ENCODE data around the gene TMUB1.
A peak's percentile ranks its signal among the peaks of the same experiment; 100 is the strongest.

TMUB1 gene, protein sequence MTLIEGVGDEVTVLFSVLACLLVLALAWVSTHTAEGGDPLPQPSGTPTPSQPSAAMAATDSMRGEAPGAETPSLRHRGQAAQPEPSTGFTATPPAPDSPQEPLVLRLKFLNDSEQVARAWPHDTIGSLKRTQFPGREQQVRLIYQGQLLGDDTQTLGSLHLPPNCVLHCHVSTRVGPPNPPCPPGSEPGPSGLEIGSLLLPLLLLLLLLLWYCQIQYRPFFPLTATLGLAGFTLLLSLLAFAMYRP

DNA sequence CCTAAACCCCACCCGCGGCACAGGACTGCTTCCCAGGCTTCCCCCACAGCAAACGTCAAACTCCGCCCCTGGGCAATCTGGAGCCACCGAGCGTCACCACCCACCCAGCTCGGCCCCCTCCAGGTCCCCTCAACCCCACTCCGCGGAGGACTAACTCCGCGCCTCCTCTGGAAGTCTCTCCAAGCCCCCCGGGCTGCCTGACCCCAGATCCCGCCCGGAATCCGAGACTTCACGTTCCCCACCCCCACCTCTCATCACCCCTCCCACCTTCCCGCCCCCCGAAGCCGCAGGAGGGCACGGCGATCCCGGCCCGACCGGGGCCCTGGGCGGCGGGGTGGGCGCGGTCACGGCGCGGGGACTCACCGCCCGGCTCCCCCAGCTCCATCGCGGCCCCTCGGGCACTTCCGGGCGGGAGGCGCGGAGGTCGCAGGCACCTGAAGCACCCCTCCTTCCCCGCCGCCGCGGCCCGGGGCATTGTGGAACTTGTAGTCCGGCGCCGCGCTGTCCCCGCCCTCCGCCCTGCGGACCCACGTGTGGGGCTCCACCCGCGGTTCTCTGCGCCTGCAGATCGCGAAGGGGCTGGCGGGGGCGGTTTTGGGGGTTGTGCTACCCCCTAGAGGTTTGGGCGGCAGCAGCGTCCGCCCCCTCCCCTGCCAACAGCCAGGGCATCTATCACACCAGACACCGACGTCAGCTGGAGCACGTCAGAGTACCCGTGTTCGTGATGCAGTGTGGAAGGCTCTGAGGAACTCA, at the start of gene TMUB1:
TMUB1 (minus strand) TSS at position 423 of the 753 bp plus-strand sequence. CDS start 930 bp downstream, outside the sequence.
- peak; percentile 93 for DNase-seq

DNA sequence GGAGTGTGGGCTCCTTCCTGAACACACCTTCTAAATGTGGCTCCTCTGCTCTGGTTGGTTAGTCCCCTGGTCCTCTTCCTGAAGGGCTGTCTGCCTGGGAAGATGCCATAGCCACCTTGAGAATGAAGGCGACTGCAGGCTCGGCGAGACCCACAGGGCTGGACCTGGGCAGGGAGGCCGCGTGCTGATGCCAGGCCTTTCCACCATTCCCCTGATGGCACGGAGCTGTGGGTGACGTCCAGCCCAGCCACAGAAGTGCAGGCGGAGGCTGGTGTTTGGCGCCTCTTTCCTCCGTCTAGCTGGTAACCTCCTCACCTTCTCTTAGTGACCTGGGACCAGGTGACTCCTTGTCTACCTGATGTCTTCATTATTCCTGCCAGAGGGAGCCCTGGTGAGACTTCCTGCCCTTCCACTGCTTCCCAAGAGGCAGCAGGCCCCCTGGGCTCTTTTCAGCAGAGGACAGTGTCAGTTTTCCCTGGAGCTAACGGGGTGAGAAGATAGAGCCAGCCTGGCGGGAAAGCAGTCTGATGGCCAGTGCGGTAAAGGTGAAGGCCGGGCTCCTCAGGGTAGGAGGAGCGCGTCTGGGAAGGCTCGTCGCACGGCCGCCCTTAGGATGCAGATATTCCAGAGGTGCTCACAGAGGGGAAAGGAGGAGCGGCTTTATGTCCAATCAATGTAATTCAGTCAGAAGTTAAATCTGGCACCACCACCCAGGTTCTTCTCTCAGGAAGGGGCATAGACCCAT, 49.3 kb upstream of the TMUB1 start:
- DNase-seq, result no peak

DNA sequence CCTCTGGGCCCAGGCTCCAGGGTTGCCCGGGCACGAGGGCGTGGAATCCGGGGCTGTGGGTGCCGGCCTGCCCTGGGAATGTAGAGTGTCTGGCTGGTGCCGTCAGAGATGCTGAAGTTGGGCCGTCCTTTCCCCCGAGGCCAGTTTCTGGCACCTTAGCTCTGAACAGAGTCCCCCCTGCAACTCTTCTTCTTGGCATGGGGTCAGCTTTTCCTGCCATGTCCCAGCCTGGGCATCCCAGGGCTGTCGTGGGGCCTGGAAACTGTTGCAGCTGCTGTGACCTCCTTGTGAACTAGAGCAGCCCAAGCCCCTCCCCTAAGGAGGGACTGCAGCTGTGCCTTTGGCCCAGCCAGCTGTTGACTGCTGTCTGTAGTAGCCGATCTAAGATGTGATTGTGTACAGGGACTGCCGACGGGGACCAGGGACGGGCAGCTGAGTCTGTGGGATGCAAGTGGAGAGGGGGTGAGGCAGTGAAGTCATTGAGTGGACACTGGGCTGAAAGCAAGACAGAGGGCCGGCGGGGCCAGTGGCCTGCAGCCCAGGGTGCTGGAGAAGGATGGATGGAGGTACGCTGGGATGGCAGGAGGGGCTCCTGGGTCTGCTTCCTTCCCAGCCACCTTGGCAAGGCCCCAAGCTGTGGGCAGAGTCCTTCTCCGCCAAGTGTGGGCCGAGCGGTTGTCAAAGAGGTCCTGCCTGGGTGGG, 48.5 kb upstream of the TMUB1 start:
- no peak for DNase-seq

DNA sequence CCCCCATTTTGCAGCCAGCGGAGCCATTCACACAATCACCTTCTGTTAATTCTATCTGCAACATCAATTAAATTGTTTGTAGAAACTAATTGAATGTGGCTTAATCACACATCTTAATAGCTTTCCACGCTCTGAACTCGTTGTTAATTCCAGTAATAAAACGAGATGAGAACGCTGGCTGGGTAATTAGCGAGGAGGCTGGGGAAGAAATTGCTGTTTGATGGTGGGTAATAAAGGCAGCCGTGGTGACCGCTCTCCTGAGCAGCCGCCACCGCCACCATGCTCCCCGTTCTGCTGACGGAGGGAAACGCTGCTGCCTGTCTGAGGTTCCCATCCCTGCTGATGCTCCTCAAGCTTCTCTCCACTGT, 47.9 kb upstream of the TMUB1 start:
- DNase-seq, result no peak

DNA sequence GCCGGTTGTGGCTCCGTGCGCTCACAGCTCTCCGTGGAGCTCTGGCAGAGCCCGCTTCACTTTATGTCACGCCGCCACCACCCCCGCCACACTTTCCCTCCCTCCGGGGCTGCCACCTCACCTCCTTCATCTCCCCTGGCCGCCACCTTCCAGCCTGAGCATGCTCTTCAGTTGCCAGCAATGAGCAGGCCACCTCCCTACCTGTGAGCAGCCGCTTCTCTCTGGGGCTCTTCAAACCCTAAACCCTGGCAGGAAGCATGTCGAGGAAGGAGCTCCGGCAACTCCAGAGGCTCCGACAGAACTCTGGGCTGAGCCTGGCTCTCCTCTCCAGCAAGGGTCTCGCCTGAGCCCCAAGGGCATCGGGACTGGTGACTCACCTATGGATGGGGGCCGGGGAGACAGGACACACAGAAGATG, 47.5 kb upstream of the TMUB1 start:
- no peak for DNase-seq

DNA sequence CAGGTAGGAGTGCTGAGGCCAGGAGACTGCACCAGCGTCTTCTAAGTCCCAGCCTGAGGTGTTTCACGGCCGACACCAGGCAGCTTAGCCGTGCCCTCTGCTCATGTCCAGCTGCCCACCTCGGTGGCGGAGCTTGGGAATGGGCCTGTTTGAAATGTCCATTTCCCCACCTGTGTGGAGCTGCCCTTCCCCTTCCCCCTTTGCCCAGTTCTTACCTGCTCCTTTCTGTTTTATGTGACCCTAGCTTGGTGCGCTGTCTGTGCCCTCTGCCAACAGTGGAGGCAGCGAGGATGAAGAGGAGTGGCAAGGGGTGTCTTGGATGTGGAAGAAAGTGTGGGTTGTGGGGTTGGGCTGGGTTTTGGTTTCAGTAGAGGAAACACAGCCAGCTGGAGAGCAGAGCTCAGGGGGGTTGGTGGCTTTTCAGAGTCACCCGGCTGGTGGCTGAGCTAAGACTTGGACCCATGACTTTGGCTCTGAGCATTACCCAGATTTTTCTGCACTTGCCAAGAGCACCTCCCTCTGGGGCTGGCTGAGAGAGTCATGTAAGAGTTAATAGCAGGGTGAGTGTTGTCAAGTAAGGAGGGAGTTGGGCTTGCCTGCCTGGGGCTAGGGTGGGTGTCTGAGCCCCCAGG, 46.8 kb upstream of the TMUB1 start:
- DNase-seq, result no peak

DNA sequence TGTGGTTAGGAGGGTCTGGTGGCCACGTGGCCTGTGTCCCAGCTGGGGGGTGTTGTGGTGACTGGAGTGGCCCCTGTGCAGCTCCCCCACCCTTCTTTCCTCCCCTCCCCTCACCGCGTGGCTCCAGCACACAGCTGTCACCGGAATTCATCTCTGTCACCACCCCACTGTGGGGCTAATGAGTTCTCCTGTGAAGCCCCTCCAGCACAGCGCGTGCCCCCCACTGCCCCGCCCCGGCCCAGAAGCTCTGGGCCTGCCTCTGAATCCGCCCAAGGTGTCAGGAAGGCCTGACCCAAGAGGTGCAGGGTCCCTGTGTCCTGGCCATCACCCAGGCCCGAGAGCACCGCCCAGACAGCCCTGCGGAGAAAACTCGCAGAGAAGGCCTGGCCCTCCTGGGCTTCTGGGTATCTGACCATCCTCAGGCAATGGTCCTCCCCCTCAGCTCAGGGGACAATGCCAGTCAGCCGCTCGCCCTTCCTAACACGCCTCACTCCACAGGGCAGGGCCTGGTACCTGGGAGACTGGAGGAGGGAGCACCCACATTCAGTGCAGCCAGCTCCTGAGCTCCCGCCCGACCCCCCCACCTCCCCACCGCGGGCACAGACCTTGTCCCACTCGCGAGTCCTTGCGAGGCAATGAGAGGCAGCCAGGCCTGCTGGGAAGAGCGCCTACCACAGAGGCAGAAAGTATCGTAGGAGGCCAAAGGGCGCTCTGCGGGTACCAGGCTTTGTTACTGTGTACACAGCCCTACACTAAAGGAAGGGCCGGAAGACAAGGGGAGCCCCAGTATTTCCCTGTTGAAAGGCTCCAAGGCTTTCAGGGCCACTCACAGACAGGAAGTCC, 46.0 kb upstream of the TMUB1 start:
- no peak for DNase-seq

DNA sequence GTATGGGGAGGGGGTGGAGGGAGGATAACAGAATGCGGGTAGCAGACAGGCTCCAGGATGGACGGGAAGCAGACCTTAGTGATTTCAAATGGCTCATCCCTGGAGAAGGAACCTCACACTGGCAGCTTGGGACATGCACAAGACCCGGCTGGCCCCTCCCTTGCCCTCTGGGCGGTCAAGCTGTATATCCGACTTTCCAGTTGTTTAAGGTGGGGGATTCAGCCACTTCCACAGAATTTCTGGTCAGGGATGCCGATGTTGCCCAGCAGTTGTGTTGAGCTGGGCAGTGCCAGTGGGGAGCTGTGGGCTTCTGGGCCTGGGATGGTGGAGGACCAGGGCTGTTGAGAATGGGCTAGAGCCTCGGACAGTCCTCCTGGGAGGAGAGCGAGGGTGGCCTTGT, 45.4 kb upstream of the TMUB1 start:
- DNase-seq, result no peak

DNA sequence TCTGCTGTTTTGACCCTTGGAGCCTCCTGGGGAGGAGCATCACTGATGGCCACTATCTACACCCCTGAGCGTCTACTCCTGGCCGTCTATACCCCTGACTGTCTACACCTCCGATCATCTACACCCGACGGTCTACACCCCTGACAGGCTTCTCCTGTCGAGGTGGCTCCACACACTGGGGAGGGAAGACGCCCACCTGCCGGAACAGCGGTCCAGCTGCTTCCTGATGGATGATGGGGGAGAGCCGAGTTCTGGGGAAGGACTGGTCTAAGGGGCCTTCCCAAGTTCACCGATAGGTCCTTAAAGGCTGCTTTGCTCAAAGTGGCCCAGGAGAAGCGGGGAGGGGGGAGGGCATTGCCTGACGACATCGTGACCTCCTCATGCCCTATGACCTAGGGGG, 44.9 kb upstream of the TMUB1 start:
- no peak for DNase-seq

DNA sequence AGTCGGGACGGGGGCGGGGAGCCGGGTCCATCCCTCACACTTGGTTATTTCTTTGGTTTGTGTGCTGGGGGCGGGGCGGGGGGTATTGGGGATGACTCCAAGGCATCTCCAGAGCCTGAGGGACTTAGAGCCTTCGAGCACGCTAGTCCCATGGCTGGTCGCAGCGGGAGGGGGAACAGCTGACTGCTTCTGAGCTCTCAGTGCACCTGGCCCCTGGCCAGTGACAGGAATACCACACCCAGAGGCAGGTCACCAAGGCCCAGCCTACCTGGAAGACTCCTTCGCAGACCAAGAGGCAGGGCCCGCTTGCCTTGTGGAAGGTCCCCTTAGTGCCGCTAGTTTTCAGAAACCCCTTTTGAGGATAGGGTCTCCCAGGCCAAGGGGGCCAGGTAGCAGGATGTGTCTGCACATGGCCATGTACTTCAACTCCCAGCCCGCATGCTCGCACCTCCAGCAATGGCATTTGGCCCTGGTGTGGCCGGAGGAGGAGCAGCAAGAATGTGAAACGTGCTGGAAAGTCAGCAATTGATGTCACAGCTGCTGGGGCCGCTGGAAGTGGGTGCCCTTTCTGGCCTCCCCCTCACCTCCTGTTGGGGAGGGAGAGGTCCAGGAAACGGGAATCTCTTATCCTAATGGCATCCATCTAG, 43.3 kb upstream of the TMUB1 start:
- no peak for DNase-seq

DNA sequence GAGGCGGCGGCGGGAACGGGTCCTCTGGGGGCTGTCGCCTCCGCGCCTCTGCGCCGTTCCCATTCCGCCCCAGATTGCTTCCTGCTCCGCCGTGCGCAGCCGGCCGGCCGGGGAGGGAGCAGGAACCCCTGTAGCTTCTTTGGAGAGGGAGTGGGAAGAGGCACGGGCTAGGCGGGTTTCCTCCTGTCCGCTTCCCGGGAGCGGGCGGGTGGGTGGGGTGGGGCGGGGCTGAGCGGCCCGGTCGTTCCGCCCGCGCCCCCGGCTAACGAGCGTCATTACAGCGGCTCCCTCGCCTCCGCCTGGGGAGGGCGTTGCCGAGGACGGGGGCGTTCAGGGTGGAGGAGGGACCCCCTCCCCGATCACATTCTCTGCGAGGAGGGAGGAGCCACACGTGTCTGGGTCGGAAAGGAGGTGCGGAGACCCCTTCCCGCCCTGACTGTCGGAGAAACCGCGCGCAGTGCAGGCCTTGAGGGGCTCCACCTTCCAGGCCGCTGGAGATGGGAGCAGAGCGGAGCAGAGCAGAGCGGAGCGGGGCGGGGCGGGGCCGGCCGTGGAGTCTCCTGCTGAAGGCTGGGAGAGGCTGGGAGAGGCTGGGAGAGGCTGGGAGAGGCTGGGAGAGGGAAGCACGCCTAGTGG, 42.7 kb upstream of the TMUB1 start:
- DNase-seq, result no peak

DNA sequence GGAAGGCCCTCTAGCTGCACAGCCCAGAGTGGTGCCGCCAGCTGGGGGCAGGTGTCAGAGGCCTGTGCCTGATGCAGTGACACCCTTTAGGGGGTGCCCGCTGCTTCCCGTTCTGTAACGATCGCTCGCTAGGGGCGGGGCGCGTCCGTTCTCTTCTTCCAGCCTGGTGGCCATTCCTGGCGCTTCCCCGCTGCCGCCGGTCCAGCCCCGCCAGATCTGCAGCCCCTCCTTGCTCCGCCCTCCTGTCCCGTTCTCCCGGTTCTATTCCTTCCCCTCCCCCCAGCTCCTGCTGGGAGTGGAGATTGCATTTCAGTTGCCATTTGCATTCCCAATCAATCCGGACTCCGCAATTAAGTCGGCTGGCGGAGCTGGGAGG, 42.2 kb upstream of the TMUB1 start:
- DNase-seq, result no peak

DNA sequence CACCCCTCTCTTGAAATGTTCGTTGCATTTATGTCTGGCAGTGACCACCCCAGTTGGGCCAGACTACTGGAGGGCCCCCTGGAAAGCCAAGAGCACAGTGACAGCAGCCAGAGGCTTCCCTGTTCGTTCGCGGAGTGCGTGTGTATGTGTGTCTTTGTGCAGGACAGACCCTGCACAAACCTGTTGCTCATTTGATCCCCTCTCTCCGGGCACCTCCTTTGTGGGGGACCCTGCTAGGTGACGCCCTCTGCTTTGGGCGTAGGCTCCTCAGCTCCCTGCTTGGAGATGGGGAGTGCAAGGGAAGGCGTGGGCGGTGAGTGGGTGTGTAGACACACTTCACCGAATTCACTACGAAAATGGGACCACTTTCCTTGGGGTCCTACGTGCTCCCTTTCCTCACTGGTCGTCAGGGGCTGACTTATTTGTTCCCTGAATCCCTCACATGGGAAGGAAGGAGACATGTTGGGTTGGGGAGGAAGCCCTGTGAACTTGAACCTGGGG, 41.7 kb upstream of the TMUB1 start:
- no peak for DNase-seq

DNA sequence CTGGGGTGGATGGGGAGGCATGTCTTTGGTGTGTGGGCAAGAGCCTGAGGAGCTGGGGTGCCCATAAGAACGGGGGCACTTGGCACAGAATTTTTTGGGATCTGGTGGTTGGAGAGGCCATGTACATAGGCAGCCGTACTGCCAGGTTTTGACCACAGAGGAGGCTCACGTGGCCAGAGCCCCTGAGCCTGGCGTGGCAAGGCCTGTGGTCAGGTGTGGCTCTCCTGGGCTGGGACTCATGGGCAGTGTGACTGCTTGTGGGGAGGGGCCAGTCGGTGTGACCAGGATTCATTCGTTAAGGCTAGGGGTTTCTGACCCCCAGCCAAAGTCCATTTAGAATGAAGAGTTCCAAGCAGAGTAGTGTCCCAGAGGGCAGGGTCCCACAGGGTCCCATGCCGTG, 41.2 kb upstream of the TMUB1 start:
- no peak for DNase-seq

DNA sequence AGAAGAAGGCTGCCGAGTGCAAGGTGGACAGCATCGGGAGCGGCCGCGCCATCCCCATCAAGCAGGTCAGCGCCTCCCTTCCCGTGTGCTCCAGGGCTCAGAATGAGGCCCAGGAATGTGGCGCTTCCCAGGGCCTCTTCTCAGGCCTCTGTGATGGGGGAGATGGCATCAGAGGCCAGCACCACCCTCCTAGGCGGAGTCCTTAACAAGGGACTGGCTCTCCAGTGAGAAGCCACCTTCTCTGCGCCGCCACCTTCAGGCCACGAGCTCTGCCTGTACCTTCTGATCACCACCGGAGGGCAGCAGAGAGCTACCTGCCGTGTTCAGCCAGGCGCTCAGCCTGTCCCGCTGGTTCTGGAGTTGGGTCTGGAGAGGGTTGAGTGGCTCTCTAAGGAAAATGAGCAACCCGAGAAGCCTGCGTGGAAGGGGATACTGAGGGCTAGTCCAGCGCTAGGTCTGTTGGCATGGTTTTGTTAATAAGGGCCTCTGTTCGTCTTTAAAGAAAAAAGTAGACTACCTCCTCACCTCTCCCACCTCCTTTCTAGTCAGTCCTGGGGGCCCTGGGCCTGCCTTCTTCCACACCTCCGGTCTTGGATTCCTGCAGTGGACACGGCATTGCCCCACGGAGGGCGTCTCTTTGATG, 40.6 kb upstream of the TMUB1 start:
- DNase-seq, result peak; percentile 93

DNA sequence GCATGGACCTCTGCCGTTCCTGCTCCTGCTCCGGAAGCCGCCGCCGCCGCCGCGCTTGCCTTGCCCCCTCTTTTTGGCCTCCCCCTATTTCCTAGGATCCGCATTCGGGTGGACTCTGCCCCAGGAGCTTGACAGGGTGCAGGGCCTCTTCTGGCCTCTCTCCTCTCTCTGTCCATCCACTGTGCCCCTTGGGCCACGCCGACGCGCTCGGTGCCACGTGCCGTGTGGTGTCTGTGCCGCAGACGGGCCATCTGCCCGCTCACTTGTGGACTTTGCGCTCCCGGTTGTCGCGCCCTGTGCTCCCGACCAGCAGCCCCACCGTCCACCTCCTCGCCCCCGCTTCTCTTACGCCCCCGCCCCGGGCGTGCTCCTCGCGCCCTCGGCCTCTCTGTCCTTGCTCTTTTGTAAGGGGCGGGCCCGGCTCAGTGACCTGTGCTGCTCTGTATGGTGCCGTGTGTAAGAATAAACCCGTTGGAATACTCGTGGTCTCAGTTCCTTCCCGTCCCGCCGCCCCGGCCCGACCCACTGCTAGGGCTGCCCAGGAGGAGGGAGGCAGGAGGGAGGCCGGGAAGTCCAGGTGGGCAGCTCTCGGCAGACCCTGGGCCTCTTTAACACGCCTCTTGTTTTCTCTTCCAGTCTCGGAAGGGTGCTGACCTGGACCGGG, 40.0 kb upstream of the TMUB1 start:
- DNase-seq, result no peak

DNA sequence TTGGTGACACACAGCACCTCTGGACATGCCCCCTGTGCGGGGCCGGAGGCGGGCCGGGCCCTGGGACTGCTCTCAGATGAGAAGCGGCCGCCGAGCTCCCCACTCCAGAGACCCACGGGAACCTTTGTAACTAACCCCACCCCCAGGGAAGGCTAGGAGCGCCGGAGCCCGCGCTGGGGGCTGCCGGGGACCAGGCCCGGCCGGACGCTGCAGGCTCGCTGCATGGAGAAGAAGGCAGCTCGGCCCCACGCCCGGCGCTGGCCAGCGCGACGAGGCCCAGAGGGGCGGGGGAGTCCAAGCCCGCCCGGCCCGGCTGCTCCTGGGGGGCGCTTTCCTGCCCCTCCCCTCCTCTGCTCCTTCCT, 39.5 kb upstream of the TMUB1 start:
- DNase-seq, result no peak

DNA sequence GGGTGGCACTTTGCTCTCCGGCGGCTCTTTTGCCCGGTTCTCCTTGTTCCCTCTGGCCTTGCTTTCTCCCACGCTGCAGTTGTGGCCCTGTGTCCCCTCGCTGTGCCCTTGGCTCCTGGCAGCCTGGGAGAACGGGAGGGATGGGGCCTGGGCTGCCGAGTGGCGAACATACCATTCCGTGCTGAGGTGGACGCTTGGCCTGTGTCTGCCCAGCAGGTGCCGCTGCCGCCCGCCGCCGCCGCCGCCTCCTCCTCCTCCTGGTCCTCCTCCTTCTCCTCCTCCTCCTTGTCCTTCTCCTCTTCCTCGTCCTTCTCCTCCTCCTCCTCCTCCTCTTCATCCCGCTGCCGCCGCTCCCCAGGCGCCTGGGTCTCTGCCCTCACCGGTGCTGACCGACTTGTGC, 39.0 kb upstream of the TMUB1 start:
- DNase-seq, result no peak

DNA sequence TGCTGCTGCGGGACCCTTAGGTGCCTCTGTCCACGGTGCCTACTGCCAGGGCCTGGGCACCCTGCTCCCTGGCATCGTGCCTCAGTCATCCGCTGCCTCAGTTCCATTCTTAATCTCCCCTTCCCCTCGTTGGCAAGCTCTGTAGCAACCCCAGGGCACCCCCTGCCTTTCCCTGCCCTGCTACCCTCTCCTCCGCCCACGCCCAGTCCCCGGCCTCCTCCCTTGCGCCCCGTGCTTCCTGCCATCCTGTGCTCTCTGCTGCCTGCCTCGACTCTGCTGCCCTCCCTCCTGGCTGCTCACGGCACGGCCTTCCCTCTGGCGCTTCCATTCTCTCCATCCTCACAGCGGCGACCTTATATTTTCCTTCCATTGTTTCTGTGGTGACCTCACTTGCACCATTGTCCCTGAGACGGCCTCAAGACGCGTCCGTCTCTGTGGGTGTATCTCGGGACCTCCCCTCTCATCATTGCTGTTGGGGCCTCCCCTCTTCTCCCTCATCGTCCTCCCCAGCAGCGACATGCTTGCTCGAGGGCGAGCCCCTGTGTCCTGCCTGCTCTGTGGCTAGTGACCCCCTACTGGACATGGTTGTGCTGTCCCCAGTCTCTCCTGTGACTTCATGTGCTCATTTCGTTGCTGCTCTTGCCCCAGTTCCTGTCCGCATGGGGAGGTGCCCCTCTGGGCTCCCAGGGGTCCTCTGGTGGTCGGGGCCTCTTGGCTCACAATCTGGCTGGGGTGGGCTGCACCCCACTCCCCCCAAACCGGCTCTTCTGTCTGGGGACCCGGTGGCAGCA, 38.3 kb upstream of the TMUB1 start:
- no peak for DNase-seq

All from activated CD8-positive, alpha-beta memory T cell treated with anti-CD3 and anti-CD28 coated beads for 24 hours (primary cell).